Loucy (cell line): ENCODE data around the gene PALD1.

Experiments used
- CTCF ChIP-seq: fragments of 200-600 bp; sonication (generic); conservative IDR thresholded peaks from 2 replicates; pipeline ENCODE4 v1.5.1; 2014; ENCODE audit warnings: mild to moderate bottlenecking, antibody characterized with exemption, low read length
- EZH2phosphoT487 ChIP-seq: fragments of 200-600 bp; IDR thresholded peaks from 2 replicates; pipeline ENCODE4 v1.6.1; 2018; ENCODE audit warnings: antibody characterized with exemption, mild to moderate bottlenecking, moderate library complexity, borderline replicate concordance

- TF ChIP-seq CTCF (peak; percentile 93), EZH2phosphoT487 (no peak)
Measured at GRCh38 chr10:70461397-70462348, 16.9 kb upstream of the PALD1 start.
